ENCODE data around the gene TTLL5. TPM values are rescaled to one million over a fixed set of nuclear protein-coding genes. Genes with fewer than 3 reads are reported as not detected.

Gene TTLL5
- total and polyA plus RNA-seq, 10 of the 15 experiments (the other 5 are each of a cell fraction or from before 2014, with no cell fraction given), result 3.2 to 25.9 (median 13.8) TPM

- in situ Hi-C loops (cut with MboI), result no loop called here
- ChIA-PET POLR2A (no interaction called here), SMC1A (ENCODE audit: uncharacterized antibody, unreplicated experiment) (interaction anchor here (0.8 to 1.3 kb wide), 2 partner anchors 10 to 79 kb away, joined by 3 to 4 read pairs; no protein-coding TSS in a partner anchor), RAD21 (ENCODE audit: unreplicated experiment) (no interaction called here), CTCF (interaction anchor here (0.8 to 2.1 kb wide), 2 partner anchors 9 to 11 kb away, joined by 4 to 12 read pairs; no protein-coding TSS in a partner anchor)
- no peak overlapping the region for H3K4me2 ChIP-seq (ENCODE audit: control insufficient read depth, insufficient read depth)
- H2AFZ ChIP-seq (ENCODE audit: control insufficient read depth, low read depth, low read length), result no peak overlapping the region
- FAIRE-seq (no peak), ATAC-seq (no peak), DNase-seq (ENCODE audit: low read depth, low spot score) (no peak)
- H4K20me1 ChIP-seq (ENCODE audit: control insufficient read depth, insufficient read depth), result no peaks in the 10 kb centered on the region
- H3K27me3 ChIP-seq (replicated peaks in 1 of 2; ENCODE audit: control insufficient read depth in 2 of 2, insufficient read depth in 2 of 2, low read length in 1 of 2), result no peaks in the 10 kb centered on the region
- H3K9ac ChIP-seq (ENCODE audit: control insufficient read depth, insufficient read depth, low read length), result no peak overlapping the region
- intact Hi-C loops (cut with micrococcal nuclease; ENCODE audit: unreplicated experiment), result no loop called here
- BruUV-seq (replicated peaks), result no TSS peak
- no peaks in the 10 kb centered on the region for H3K79me2 ChIP-seq (ENCODE audit: control insufficient read depth, insufficient read depth, low read length)
- peaks cover 6% of the 10 kb centered on the region for H3K4me1 ChIP-seq (ENCODE audit: control insufficient read depth, insufficient read depth, low read length)
- TF ChIP-seq SMAD1 (IDR thresholded peaks at IDR 0.05; ENCODE audit: low read depth, partially characterized antibody), result no peak
- no peak for TF ChIP-seq ESRRA (IDR thresholded peaks at IDR 0.05; ENCODE audit: low read length)
- 0 out of 4 replicates have a peak, but pooled peaks cover 0 to 8% of the 10 kb centered on the region in 2 experiments for H3K36me3 ChIP-seq (ENCODE audit: control insufficient read depth in 2 of 2, insufficient read depth in 2 of 2, low read length in 1 of 2)
- H3K4me3 ChIP-seq, result no peak overlapping the region
- no peak overlapping the region for H3K27ac ChIP-seq (ENCODE audit: control insufficient read depth, insufficient read depth)
- no peaks in the 10 kb centered on the region for H3K9me3 ChIP-seq (replicated peaks; ENCODE audit: control insufficient read depth, insufficient read depth, low read length)
- WGBS (ENCODE audit: insufficient coverage, insufficient replicate concordance, low lambda C conversion rate, missing lambda C conversion rate), result 73% methylated on average over 4 of the region's 4 CpGs
Measured at GRCh38 chr14:75720842-75721498, 59.9 kb downstream of the TTLL5 start.

GRCh38 chr14:75723716-75724115, 62.7 kb downstream of the TTLL5 start:
- CTCF ChIA-PET, result interaction anchor here (1.0 to 1.4 kb wide), 2 partner anchors 12 to 15 kb away, joined by 3 to 5 read pairs; no protein-coding TSS in a partner anchor
- Histone ChIP-seq H3K36me3 (ENCODE audit: control insufficient read depth in 2 of 2, insufficient read depth in 2 of 2, low read length in 1 of 2) (0 out of 4 replicates have a peak, but pooled peaks cover 0 to 8% of the 10 kb centered on the region in 2 experiments), H3K9me3 (replicated peaks; ENCODE audit: control insufficient read depth, insufficient read depth, low read length) (no peaks in the 10 kb centered on the region), H2AFZ (ENCODE audit: control insufficient read depth, low read depth, low read length) (no peak overlapping the region), H3K4me1 (ENCODE audit: control insufficient read depth, insufficient read depth, low read length) (peaks cover 6% of the 10 kb centered on the region), H3K79me2 (ENCODE audit: control insufficient read depth, insufficient read depth, low read length) (no peaks in the 10 kb centered on the region), H3K27me3 (replicated peaks in 1 of 2; ENCODE audit: control insufficient read depth in 2 of 2, insufficient read depth in 2 of 2, low read length in 1 of 2) (no peaks in the 10 kb centered on the region), H3K9ac (ENCODE audit: control insufficient read depth, insufficient read depth, low read length) (no peak overlapping the region), H3K4me3 (no peak overlapping the region), H4K20me1 (ENCODE audit: control insufficient read depth, insufficient read depth) (no peaks in the 10 kb centered on the region), H3K4me2 (ENCODE audit: control insufficient read depth, insufficient read depth) (no peak overlapping the region), H3K27ac (ENCODE audit: control insufficient read depth, insufficient read depth) (no peak overlapping the region)
- SMC1A ChIA-PET (ENCODE audit: uncharacterized antibody, unreplicated experiment), result interaction anchor here (1.4 kb wide), 1 partner anchor 14 kb away, joined by 4 read pairs; no protein-coding TSS in a partner anchor
- ATAC-seq, result no peak
- RAD21 ChIA-PET (ENCODE audit: unreplicated experiment), result no interaction called here
- POLR2A ChIA-PET, result no interaction called here
- in situ Hi-C loops (cut with MboI) (no loop called here), intact Hi-C loops (cut with micrococcal nuclease; ENCODE audit: unreplicated experiment) (no loop called here)
- no TSS peak for BruUV-seq (replicated peaks)
- no peak for FAIRE-seq
- DNase-seq (ENCODE audit: low read depth, low spot score), result no peak
- WGBS (ENCODE audit: insufficient coverage, insufficient replicate concordance, low lambda C conversion rate, missing lambda C conversion rate), result 90% methylated on average over 1 of the region's 1 CpG
- TF ChIP-seq TAF1 (IDR thresholded peaks at IDR 0.05; ENCODE audit: borderline replicate concordance, low read depth, low read length) (no peak), JUNB (IDR thresholded peaks at IDR 0.05) (no peak), SREBF1 (IDR thresholded peaks at IDR 0.05; ENCODE audit: low read length) (no peak), YBX1 (IDR thresholded peaks at IDR 0.05) (no peak), RUNX3 (IDR thresholded peaks at IDR 0.05; ENCODE audit: low read length) (no peak), PRDM15 (CRISPR knock-in tag; IDR thresholded peaks at IDR 0.05) (no peak), CBX5 (IDR thresholded peaks at IDR 0.05; ENCODE audit: low read depth) (no peak)
- TF ChIP-seq, protein P1, sequence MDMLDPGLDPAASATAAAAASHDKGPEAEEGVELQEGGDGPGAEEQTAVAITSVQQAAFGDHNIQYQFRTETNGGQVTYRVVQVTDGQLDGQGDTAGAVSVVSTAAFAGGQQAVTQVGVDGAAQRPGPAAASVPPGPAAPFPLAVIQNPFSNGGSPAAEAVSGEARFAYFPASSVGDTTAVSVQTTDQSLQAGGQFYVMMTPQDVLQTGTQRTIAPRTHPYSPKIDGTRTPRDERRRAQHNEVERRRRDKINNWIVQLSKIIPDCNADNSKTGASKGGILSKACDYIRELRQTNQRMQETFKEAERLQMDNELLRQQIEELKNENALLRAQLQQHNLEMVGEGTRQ (IDR thresholded peaks at IDR 0.05; ENCODE audit: borderline replicate concordance, low read depth, low read length), result no peak
- TF ChIP-seq, protein P2, sequence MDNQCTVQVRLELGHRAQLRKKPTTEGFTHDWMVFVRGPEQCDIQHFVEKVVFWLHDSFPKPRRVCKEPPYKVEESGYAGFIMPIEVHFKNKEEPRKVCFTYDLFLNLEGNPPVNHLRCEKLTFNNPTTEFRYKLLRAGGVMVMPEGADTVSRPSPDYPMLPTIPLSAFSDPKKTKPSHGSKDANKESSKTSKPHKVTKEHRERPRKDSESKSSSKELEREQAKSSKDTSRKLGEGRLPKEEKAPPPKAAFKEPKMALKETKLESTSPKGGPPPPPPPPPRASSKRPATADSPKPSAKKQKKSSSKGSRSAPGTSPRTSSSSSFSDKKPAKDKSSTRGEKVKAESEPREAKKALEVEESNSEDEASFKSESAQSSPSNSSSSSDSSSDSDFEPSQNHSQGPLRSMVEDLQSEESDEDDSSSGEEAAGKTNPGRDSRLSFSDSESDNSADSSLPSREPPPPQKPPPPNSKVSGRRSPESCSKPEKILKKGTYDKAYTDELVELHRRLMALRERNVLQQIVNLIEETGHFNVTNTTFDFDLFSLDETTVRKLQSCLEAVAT (IDR thresholded peaks at IDR 0.05), result no peak
